NCI-H1048 (cell line): ENCODE results near the gene GREB1L.
"Not testable (repeated sequence)": the region's sequence is repeated elsewhere in the genome, so short reads cannot be mapped to it uniquely, and the experiment has no call there.

Experiments used
- DNase-seq: peaks from one replicate; lab custom pipeline; 2025; lab: John Stamatoyannopoulos, UW

Gene GREB1L

DNA sequence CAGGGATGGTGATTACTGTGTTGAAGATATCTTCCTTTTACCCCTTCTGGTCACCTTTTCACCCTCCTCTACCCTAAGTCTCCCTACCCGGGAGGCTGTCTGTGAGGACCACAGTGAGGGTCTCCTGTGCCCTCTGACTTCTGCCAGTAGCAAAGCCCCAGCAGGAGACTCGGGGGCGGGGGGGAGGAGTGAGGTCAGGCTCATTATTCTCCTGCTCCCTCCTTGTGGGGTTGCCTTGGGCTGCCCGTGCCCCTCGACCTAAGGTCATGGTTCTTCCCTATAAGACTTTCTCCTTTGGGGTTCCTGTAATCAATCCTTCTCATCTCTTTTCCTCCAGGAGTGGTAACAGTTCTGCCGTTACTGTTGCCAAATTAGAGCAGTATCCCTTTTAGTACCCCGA, 65.5 kb downstream of the GREB1L start:
- no peak for DNase-seq

DNA sequence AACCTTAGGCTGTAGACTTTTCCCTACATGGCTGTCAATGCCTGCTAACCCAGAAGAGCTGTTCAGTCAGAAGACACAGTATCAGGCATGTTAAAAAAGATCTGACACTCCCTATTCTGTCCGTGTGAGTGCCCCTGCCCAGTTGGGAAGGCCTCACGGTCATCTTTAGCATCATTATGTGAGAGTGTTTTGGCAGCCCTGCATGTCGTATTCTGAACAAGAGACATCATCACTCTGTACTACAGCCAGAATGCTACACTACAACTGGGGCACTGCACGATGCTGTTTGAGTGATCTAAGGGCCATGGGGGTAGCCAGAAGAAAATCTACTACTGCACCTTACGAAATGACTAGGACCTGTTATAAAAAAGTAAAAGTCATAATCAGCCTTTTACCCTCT, 67.2 kb downstream of the GREB1L start:
- no peak for DNase-seq

- not testable (repeated sequence) for DNase-seq
Observed at GRCh38 chr18:21311980-21312379, 69.9 kb downstream of the GREB1L start.

DNA sequence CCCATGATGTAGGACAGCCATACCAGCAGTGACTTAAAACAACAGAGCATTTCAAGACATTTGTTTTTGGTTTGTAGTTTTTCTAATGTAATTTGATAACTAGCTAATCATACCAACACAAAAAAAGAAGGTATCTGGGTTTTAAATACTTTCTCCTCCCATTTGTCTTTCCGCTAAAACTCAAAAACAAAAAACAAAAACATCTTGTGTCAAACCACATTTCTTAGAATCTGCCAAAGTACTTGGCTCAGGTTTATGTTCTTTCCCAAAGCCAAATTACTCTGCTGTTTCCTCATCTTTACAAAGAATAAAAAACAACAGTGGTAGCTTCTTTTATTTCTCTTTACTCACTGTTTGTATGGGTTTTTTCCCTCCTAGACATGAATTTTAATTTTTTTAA, 71.5 kb downstream of the GREB1L start:
- DNase-seq, result no peak

GRCh38 chr18:21314724-21315123, 72.7 kb downstream of the GREB1L start:
- no peak for DNase-seq

GRCh38 chr18:21315126-21315525, 73.1 kb downstream of the GREB1L start:
- DNase-seq, result not testable (repeated sequence)

DNA sequence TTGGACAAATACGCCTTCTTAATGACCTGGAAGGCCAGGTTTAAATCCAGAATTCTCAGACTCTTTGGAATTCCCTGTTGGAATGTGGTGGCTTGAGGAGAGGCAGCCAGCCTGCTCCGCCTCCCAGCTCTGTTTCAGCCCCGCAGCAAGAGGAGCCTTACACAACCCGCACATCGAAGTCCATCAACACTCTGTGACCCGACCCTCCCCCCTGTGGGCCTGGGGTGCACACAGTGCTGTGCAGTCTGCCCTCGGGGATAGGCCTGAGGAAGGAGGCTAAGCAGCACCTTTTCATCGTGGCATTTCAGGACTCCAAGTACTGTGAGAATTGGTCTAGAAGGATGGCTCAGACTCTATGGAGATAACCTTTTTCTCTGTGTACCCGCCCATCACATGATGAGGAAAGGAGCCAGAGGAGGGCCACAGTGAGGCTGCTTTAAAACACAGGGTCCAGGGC, 73.7 kb downstream of the GREB1L start:
- no peak for DNase-seq

DNA sequence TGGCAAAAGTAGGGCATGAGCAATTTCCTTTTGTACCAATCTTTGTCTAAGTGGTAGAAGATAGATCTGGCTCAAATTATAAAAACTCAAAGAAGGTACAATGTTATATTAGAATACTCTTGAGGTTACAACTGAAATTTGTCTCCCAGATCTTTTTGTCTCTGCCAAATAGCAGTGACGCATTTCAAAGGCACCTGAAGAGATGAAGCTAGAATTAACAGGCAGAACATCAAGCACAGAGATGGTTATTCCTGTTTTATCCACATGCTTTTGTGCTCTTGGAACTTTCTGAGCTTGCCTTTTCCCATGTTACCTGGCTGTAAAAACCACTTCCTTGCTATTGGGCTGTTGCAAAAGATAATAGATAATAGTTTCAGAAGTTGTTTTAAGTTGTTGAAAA, 74.3 kb downstream of the GREB1L start:
- no peak for DNase-seq

GRCh38 chr18:21321711-21322110, 79.7 kb downstream of the GREB1L start:
- DNase-seq, result no peak

DNA sequence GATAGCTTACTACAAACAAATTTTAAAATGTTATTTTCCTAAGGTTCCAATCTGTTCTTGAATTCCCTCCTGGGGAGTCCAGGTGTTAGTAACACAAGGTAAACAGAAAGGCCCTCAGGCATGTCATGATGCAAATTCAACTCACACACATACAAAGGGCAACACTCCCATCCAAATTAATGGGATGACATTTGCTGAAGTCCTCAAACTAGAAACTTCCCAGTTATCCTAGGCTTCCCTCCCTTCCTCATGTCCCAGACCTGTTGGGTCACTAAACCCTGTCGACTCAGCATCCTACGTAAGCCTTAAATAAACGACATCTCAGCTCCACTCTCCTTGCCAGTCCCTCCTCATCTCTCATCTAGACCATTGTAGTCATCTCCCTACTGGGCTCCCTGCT, 85.1 kb downstream of the GREB1L start:
- DNase-seq, result no peak

- DNase-seq, result no peak
Observed at GRCh38 chr18:21330122-21330701, 88.2 kb downstream of the GREB1L start.

GRCh38 chr18:21331065-21331464, 89.0 kb downstream of the GREB1L start:
- no peak for DNase-seq

- no peak for DNase-seq
Observed at GRCh38 chr18:21335927-21336488, 94.0 kb downstream of the GREB1L start.

DNA sequence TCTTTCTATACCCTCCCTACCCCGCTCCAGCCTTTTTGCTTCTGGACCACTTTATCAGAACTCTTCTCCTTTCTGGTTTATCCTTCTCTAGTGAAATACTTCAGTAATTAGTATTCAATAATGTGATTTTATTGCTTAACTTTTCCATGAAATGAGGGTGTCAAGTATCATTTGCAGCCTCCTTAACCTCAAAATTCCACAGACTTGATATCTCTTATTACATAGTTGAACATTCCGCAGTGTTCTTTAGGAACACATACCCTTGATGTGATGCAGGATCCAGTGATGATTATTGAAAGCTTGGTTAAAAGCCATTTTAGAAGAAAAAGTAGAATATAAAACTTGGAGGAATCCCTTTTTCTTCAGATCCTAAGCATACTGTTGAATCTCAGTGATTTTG, 94.8 kb downstream of the GREB1L start:
- DNase-seq, result no peak

DNA sequence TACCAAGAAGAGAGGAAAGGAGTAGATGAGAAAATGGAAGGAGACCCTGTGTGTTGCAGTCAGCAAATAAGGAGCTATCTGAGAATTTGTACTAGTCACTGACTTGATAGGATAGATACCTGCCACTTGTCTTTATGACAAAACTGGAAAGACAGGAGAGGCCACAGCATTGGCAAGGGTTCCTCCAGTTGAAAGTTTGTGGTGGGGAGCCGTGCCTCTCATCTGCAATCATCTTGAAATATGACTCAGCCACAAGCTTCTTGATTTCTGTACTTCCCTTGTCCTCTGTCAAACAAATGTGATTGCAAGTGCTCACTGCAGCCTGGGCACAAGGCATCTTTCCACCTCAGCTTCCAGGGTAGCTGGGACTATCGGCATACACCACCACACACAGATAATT, 99.1 kb downstream of the GREB1L start:
- DNase-seq, result no peak

GRCh38 chr18:21342372-21342771, 100.3 kb downstream of the GREB1L start:
- DNase-seq, result no peak

- no peak for DNase-seq
Observed at GRCh38 chr18:21344860-21345259, 102.8 kb downstream of the GREB1L start.

DNA sequence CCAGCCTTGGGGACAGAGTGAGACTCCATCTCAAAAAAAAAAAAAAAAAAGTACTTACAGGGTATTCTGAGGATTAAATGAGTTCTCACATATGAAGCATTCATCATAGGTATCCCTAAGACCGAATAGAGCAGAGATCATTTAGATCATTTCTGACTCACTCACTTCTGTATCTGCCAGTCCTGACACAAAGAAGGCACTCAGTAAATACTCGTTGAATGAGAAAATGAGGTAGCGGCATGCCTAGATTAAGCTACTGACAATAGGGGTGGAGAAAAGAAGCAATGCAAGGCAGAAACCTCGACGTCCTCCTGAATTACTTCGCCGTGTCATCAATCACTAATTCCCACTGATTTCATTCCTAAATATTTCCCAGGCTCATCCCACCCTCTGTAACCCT, 103.8 kb downstream of the GREB1L start:
- no peak for DNase-seq

GRCh38 chr18:21359746-21360145, 117.7 kb downstream of the GREB1L start:
- DNase-seq, result no peak

DNA sequence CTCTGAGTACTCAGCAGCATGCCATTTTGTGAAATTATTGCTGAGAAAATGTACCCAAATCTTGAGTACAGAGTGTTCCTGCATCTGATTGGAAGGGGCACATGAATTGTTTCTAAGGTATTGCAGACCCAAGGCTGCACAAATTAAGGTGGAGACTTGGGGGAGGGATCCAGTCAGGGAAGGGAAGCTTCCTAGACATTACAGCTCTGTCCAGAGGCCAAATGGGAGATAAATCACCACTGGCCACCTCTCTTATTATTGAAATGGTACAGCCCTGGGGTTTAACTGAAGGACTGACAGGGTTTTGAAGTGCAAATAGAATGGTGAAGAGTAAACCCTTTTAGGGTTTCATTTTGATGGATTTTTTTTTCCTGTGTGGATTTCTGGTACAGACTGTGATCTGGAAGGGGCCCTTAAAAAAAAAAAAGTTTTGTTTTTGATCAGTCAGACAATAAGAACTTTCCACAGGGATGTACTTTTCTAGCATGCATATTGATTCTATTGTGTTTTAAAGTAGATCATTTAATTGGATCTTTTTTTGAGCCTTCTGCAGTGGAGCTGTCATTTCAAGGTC, 119.4 kb downstream of the GREB1L start:
- DNase-seq, result no peak

GRCh38 chr18:21362831-21363230, 120.8 kb downstream of the GREB1L start:
- no peak for DNase-seq

DNA sequence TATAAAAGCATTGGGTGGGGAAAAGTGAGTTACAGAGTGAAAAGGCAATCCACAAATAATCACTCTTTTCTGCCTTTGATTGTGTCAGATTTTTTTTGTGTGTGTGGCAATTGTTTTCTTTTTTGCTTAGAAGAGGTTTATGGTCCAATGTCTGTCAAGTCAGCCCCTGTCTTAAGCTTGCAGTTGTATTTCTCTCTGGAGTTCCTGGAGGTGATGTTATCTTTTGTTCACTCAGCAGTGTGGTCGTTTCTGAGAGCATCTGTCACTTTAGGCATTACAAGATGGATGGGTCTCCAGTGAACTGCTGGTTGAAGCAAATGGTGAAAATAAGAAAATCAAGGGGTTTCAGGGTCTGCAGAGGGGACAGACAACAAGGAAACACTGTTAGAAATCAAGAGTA, 121.3 kb downstream of the GREB1L start:
- no peak for DNase-seq

GRCh38 chr18:21364471-21364870, 122.4 kb downstream of the GREB1L start:
- DNase-seq, result no peak

- DNase-seq, result no peak
Observed at GRCh38 chr18:21366896-21367295, 124.9 kb downstream of the GREB1L start.
